GM04503 (cell line): ENCODE results near the gene RGS6.

Experiments used
- DNase-seq: peaks from one replicate; pipeline ENCODE4 v3.0.0-alpha.2; 2012; ENCODE audit warnings: low read depth

The RGS6 gene

GRCh38 chr14:71947947-71948500, 15.8 kb downstream of the RGS6 start:
- DNase-seq = no peak

- no peak for DNase-seq
Measured at GRCh38 chr14:71952381-71953363, 20.4 kb downstream of the RGS6 start.

- DNase-seq = no peak
Measured at GRCh38 chr14:71956920-71957563, 24.8 kb downstream of the RGS6 start.

- no peak for DNase-seq
Measured at GRCh38 chr14:71959055-71959454, 26.8 kb downstream of the RGS6 start.

DNA sequence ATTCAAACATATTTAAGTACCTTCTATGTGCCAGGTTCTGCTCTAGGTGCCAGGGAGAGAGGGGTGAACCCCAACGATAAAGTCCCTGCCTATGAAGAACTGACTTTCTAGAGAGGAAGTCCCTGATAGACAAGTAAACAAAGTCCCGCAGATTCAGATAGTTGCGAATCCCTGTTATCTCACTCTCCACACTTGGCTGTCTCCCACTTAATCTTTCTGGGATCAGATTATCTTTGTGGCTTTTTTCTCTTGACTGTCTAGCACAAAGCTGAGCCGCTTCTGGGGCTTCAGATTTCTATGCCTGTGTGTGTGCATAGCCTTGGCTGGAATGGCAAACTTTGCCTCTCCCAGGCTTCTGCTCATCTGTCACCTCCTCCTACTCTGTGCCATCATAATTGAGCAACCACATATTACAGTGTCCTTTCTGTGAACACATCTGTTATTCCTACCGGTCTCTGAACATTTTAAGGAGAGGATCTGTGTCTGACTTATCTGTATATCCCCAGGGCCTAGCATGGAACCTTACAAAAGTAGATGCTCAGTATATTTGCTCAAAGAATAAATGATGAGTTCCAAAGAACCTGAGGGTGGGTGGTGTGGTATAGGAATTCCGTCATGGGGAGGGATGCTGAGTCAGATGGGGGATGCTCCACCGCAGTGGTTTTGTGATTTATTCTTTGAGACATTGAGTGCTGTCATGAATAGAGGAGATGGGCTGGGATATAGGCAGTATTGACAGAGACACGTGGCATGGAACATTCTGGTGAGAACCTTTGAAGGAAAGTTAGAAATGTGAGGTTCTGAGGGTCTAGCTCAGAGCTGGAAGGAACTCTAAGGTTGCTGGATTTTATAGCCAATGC, 28.5 kb downstream of the RGS6 start:
- no peak for DNase-seq

DNA sequence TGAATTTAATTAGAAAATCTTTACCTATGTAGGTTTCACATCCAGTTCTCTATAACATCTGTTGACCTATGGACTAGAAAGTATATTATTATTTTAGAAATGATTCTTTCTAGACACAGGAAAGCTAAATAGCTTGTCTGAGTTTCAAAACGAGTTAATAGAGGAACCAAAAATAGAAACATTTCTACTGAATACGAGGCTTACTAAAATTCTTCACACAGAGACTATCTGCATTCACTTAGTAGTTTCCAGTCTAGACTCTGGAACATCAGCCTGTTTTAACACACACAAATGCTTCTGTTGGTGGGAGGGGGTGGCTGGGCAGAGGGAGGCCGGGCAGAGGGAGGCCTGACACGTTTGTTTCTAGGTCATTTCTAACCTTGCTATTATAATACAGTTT, 29.7 kb downstream of the RGS6 start:
- DNase-seq = no peak

GRCh38 chr14:71964716-71965115, 32.5 kb downstream of the RGS6 start:
- no peak for DNase-seq

DNA sequence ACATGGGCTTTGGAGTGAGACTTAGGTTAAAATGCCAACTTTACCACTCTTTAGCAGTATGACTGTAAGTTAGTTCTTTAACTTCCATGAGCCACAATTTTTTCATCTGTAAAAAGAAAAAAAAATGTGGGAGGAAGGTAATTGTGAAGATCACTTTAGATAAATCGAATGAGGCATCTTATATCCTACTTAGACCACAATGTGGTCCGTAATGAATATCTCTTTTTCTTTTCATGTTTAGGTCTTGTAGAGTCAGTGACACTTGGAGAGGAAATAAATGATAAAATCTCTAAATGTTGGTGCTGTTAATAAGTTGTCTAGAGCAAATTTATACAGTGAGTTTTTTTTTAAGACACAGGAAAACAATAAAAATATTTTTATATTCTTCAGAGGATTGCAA, 34.3 kb downstream of the RGS6 start:
- DNase-seq = no peak

DNA sequence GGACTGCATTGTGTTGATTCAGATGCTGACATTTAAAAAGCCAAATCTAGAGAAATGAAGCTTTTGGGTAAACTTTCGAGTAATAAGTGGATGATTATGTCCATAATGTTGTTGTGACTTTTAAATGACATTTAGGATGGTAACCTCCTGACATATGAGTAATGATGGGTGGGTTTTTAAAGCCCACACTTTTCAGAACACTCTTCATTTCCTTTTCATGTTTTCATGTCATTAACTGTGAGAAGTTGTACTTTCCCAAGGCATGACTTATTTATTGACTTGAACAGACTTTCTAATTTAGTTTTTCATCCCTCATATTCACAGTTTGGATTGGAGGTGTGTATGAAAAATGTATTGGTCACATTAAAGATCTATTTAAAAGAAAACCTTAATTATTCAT, 35.5 kb downstream of the RGS6 start:
- no peak for DNase-seq

DNA sequence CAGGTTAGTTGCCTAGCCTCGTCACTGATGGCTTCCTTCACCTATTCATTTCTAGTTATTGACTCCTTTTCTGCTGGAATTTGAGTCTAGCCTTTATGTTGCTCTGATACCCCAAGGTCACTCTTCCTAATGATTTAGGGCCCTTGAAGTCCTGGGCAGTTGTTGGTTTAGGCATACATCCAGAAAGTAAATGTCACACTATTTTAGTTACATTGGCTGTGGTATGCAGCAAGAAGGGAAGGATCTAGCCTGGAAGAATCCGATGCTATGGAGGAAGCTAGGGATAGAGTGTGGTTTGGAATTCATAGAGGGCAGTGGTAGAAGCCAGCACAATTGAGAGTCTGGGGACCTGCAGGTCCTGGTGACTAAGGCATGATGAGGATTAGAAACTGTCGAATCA, 38.0 kb downstream of the RGS6 start:
- DNase-seq = no peak

- DNase-seq = no peak
Measured at GRCh38 chr14:71985538-71986189, 53.4 kb downstream of the RGS6 start.

DNA sequence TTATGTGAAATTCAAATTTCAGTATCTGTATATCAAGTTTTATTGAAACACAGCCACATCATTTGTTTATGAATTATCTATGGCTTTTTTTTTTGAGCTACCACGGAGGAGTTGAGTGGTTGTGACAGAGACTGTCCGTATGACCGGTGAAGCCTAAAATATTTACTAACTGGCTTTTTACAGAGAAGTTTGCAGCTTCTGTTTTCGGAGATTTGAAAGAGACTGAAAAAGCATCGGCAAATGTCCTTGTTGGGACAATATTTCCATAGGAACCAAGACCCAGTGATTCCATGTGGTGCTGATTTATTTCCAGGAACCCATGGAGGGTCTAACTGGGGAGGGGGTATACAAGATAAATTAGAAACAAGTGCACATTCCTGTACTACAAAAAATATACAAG, 56.2 kb downstream of the RGS6 start:
- DNase-seq = no peak

- DNase-seq = no peak
Measured at GRCh38 chr14:71988939-71989338, 56.7 kb downstream of the RGS6 start.

DNA sequence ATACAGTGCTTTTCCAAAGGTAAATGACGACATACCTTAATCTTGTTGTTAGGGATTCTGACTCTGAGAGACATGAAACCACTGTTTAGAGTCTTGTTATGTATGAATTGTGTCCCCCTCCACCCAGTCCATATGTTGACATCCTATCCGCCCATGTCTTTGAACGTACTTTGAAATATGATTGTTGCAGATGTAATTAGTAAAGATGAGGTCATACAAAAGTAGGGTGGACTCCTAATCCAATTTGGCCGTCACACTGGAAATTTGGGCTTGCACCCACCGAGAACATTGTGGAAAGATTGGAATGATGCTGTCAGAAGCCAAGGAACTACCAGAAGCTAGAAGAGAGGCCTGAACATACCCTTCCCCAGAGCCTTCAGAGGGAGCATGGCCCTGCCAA, 62.2 kb downstream of the RGS6 start:
- no peak for DNase-seq

DNA sequence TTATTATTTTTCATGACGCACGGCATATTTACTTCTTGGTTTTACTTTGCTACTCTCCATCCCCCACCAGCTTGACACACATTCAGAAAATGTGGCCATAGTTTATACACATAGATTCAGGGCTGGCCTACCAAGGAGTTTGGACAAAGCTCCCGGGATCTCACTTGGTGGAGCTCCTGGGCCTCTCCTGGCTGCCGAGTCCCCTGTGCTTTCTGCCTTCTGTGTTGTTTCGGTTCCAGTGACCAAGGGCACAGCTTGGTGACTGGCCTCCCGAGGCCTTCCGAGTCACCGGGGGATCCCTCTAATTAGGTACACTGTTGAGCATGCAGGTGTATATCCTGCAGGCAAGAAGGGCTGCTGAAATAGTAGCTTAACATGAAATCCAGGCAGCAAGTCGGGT, 63.5 kb downstream of the RGS6 start:
- no peak for DNase-seq

GRCh38 chr14:71996610-71997009, 64.4 kb downstream of the RGS6 start:
- DNase-seq = no peak

- no peak for DNase-seq
Measured at GRCh38 chr14:72000907-72001306, 68.7 kb downstream of the RGS6 start.

GRCh38 chr14:72002731-72003130, 70.5 kb downstream of the RGS6 start:
- DNase-seq = no peak

DNA sequence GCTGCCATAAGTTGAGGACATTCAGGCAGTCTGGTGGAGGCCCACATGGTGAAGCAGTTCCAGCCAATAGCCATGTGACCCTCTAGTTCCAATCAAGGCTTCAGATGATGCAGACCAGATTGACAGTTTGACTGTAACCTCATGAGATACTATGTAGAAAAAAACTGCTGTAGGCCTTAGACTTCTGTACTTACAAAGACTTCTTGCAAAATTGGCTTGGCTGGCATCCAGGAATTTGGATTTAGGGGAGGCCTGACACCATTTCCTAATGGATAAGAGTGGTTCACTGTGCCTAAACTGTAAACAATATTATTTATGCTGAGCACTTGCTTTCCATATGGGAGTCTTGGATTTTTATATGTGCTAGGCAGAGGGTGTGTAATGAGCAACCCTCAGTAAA, 76.4 kb downstream of the RGS6 start:
- DNase-seq = no peak

DNA sequence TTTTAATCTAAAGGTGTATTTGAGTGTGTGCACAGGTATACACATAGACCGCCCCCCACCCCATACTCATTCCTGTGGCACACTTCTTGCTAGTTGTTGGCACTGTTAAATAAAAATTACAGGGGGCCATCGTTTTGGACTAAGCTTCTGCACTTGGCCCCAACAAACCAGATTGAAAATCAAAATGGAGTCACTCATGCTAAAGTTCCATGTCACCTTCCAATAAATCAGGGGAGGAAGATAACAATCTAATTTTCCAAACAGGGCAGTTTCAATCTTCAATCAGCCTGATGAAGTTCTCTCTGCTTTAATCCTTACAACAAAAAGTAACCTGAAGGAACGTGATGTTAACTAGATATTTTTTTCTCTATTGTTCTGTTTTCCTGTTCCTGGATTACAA, 78.2 kb downstream of the RGS6 start:
- DNase-seq = no peak

DNA sequence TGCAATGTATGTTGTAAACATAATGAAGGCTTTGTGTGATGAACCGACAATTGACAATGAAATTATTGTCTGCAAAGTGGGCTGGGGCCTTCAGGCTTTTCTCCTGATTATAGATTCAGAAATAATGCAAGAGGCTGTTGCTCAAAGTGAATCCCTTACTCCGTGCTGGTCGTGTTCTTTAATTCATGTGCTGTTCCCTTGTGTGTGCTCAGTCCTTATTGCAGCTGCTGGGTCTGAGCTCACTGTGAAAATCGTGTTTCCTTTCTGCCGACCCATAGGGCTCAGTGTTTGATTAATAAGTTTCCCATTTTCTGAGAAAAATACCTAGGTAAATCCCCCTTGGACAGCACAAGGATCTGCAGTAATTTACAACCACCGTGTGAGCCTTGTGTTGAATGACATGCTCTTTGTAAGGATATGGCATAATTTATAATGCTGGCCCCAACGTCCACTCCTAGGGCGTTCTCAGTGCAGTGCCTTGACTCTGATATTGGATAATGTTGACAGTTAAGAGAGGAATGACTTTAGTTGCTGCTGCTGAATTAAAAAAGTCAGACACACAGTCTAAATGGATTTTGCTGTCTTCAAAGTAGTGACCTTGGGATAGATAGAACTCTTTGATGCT, 81.6 kb downstream of the RGS6 start:
- DNase-seq = no peak
